HG02938 (cell line): ENCODE data around the gene MT1M.
"Not testable (repeated sequence)": the region's sequence is repeated elsewhere in the genome, so short reads cannot be mapped to it uniquely, and the experiment has no call there.

Source experiments
- ATAC-seq: cut with Tn5 transposase; IDR thresholded peaks from one replicate; pipeline ENCODE4 v1.9.1; 2021; ENCODE audit warnings: mild to moderate bottlenecking, moderate library complexity; ENCODE audit not compliant: unreplicated experiment

The MT1M gene

GRCh38 chr16:56645838-56646237 lies 13.4 kb downstream of the MT1M start:
- ATAC-seq, result no peak

- no peak for ATAC-seq
Measured at GRCh38 chr16:56647641-56648431, 15.4 kb downstream of the MT1M start.

GRCh38 chr16:56649271-56649670 lies 16.8 kb downstream of the MT1M start:
- no peak for ATAC-seq

GRCh38 chr16:56649820-56650219 lies 17.4 kb downstream of the MT1M start:
- no peak for ATAC-seq

GRCh38 chr16:56651586-56651985 lies 19.1 kb downstream of the MT1M start, which contains the start of gene MT1B:
Gene MT1B, plus strand, starts transcription at chr16:56651886. Its CDS starts 68 bp downstream, at chr16:56651954.
- no peak for ATAC-seq

GRCh38 chr16:56652600-56652999 lies 20.1 kb downstream of the MT1M start:
- ATAC-seq, result no peak

GRCh38 chr16:56653218-56653617 lies 20.8 kb downstream of the MT1M start:
- ATAC-seq, result no peak

GRCh38 chr16:56657555-56658326 lies 25.3 kb downstream of the MT1M start, which contains the start of gene MT1F:
Gene MT1F, plus strand, starts transcription at chr16:56657959. Its CDS starts 100 bp downstream, at chr16:56658059.
- no peak for ATAC-seq

- ATAC-seq, result no peak
Measured at GRCh38 chr16:56658327-56658875, 25.9 kb downstream of the MT1M start.

GRCh38 chr16:56662357-56663354 lies 30.2 kb downstream of the MT1M start:
- ATAC-seq, result no peak

GRCh38 chr16:56664506-56664905 lies 32.0 kb downstream of the MT1M start:
- no peak for ATAC-seq

GRCh38 chr16:56665286-56666261 lies 33.1 kb downstream of the MT1M start:
- ATAC-seq, result not testable (repeated sequence)

GRCh38 chr16:56667581-56668571 lies 35.4 kb downstream of the MT1M start, which contains the start of gene MT1G:
Gene MT1G, minus strand, starts transcription at chr16:56668065. Its CDS starts 72 bp downstream, at chr16:56667993.
- ATAC-seq, result no peak

- ATAC-seq, result no peak
Measured at GRCh38 chr16:56669005-56669839, 36.8 kb downstream of the MT1M start, which contains the start of gene MT1H. Gene MT1H, plus strand, starts transcription at chr16:56669814. Its CDS starts 71 bp downstream, at chr16:56669885.

GRCh38 chr16:56669840-56670619 lies 37.6 kb downstream of the MT1M start:
- no peak for ATAC-seq

- ATAC-seq, result no peak
Measured at GRCh38 chr16:56670620-56670934, 38.1 kb downstream of the MT1M start.
